ENCODE data around the gene CCDC51. TPM values are rescaled to one million over a fixed set of nuclear protein-coding genes. Genes with fewer than 3 reads are reported as not detected.
A peak's percentile ranks its signal among the peaks of the same experiment; 100 is the strongest.

CCDC51 gene, protein sequence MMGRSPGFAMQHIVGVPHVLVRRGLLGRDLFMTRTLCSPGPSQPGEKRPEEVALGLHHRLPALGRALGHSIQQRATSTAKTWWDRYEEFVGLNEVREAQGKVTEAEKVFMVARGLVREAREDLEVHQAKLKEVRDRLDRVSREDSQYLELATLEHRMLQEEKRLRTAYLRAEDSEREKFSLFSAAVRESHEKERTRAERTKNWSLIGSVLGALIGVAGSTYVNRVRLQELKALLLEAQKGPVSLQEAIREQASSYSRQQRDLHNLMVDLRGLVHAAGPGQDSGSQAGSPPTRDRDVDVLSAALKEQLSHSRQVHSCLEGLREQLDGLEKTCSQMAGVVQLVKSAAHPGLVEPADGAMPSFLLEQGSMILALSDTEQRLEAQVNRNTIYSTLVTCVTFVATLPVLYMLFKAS
- total RNA-seq (2016; rRNA removed; fragmentation: Illumina TruSeq; extraction: Trizol) (29.4 and 38.3 TPM in 2 replicates), polyA plus RNA-seq (2011; rRNA removed) (15.5 and 18.1 TPM in 2 replicates), polyA minus RNA-seq (2011; rRNA and poly(A)+ RNA removed; ENCODE audit: low replicate concordance) (11.3 and 25.4 TPM in 2 replicates), Bru-seq, nascent RNA (percentile 54 among the genes with signal in this experiment), BruChase-seq, experiment 1, labeled RNA remaining after a 6-hour chase (percentile 59 among the genes with signal in this experiment), BruChase-seq, experiment 2, labeled RNA remaining after a 2-hour chase (percentile 61 among the genes with signal in this experiment)
- 7.6 and 8.2 TPM in 2 replicates for total RNA-seq (2016; cell fraction: cytosol; rRNA removed; fragmentation: Illumina TruSeq; extraction: Trizol; ENCODE audit: low read depth)
- total RNA-seq (2016; cell fraction: insoluble cytoplasmic fraction; rRNA removed; fragmentation: Illumina TruSeq; extraction: Trizol): 33.5 and 38.7 TPM in 2 replicates
- total RNA-seq (2016; cell fraction: membrane; rRNA removed; fragmentation: Illumina TruSeq; extraction: Trizol): 12.2 and 12.5 TPM in 2 replicates
- 12.4 and 13.6 TPM in 2 replicates for total RNA-seq (2016; cell fraction: nucleus; rRNA removed; fragmentation: Illumina TruSeq; extraction: Trizol)
- polyA plus RNA-seq (2011; cell fraction: cytosol; rRNA removed): 16.8 and 19.2 TPM in 2 replicates
- polyA plus RNA-seq (2011; cell fraction: nucleus; rRNA removed): 6.5 and 8.5 TPM in 2 replicates
- 8.4 and 9.8 TPM in 2 replicates for polyA plus RNA-seq (2012)
- 3.9 and 4.9 TPM in 2 replicates for polyA plus RNA-seq (2016; cell fraction: cytosol; fragmentation: Illumina TruSeq; extraction: Trizol; ENCODE audit: low read depth)
- 29.3 and 29.9 TPM in 2 replicates for polyA plus RNA-seq (2016; cell fraction: insoluble cytoplasmic fraction; fragmentation: Illumina TruSeq; extraction: Trizol; ENCODE audit: low read depth)
- polyA plus RNA-seq (2016; cell fraction: membrane; fragmentation: Illumina TruSeq; extraction: Trizol; ENCODE audit: low read depth): 8.0 TPM in 2 replicates
- polyA plus RNA-seq (2016; cell fraction: nucleus; fragmentation: Illumina TruSeq; extraction: Trizol; ENCODE audit: insufficient read depth, low read depth): 16.3 and 19.0 TPM in 2 replicates
- 4.5 and 4.7 TPM in 2 replicates for polyA minus RNA-seq (2011; cell fraction: cytosol; rRNA and poly(A)+ RNA removed)
- polyA minus RNA-seq (2011; cell fraction: nucleus; rRNA and poly(A)+ RNA removed): 3.0 and 3.3 TPM in 2 replicates
- long read RNA-seq, experiment 1, transcript CCDC51-206 (4 exons, 1,461 nt): minor isoform, 5 of 49 reads
- long read RNA-seq, experiment 1, transcript CCDC51-201 (4 exons, 1,560 nt): major isoform, 16 of 49 reads
- long read RNA-seq, experiment 1, partial matches to known transcripts: 12 of 49 reads
- long read RNA-seq, experiment 1, other reads (novel, unspliced or antisense): 13 of 49 reads
- long read RNA-seq, experiment 2, transcript CCDC51-201 (4 exons, 1,560 nt): major isoform, 9 of 41 reads
- long read RNA-seq, experiment 2, partial matches to known transcripts: 17 of 41 reads
- long read RNA-seq, experiment 2, other reads (novel, unspliced or antisense): 11 of 41 reads

DNA sequence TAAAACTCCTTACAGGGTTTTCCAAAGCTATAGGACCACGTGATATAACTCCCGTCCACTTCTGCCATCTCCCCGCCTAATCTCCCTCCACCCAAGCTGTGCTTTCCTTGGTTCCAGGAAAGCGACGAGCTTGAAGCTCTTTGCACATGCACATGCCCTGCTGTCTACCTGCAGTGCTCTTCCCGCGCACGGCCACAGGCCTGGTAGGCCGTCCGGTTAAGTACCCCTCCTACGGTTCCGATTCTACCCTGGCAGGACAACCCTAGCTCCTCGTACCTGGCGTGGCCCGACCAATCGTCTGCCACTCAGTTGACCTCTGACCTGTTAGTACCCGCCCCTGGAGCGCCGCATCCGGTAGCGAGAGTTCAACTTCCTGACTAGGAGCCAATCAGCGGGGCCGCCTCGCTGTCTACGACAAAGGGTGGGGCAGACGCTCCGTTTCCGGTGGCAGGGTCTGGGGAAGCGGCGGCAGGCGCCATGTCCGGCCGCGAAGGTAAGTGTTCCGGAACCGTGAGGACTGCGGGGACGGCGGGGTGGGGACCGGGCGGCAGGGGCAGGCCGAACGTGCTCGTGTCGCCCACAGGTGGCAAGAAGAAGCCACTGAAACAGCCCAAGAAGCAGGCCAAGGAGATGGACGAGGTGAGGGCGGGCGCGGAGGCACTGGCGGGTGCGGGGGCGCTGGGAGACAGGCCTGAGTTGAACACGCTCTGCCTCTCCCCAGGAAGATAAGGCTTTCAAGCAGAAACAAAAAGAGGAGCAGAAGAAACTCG, at the start of gene CCDC51, which contains the start of gene TMA7:
CCDC51 (minus strand) TSS at position 300 of the 770 bp plus-strand sequence. CDS start 4,991 bp downstream, outside the sequence.
TMA7 (plus strand) TSS at position 438 of the 770 bp plus-strand sequence; CDS start at position 478, 40 bp downstream.
- ATAC-seq: peak; percentile 94
- no TSS peak for BruUV-seq (replicated peaks)
- FAIRE-seq: peak; percentile 91
- H3K36me3 ChIP-seq (replicated peaks in 1 of 2; ENCODE audit: control insufficient read depth in 1 of 2, insufficient read depth in 2 of 2, low read length in 2 of 2): peaks cover 2 to 9% of the 10 kb centered on the region in 2 experiments; a peak in 2 of 5 replicates
- WGBS (ENCODE audit: low lambda C conversion rate): 2% methylated on average over 21 of the region's 54 CpGs
- in situ Hi-C loops (cut with HindIII; ENCODE audit: extremely low pct_ligation_motif_present, low pct_unique_long_range_greater_than_20kb): loop anchor here (5.0 kb wide), 3 partner anchors 38 to 208 kb away; no protein-coding TSS in a partner anchor
- peak within 1 kb of the TSS; percentile 90 to 95 (median 93) for H3K4me3 ChIP-seq (replicated peaks in 1 of 3; ENCODE audit: insufficient read depth in 1 of 3, low read depth in 2 of 3, low read length in 3 of 3)
- peaks cover 52% of the 10 kb centered on the region for H3K4me1 ChIP-seq (ENCODE audit: insufficient read depth, low read length)
- peaks cover 26% of the 10 kb centered on the region for H3K79me2 ChIP-seq (ENCODE audit: insufficient read depth, low read length)
- peak within 1 kb of the TSS; percentile 86 for H2AFZ ChIP-seq (ENCODE audit: low read length)
- peak within 1 kb of the TSS; percentile 98 for H3K4me2 ChIP-seq (ENCODE audit: low read depth, low read length)
- peak within 1 kb of the TSS; percentile 94 for H3K9ac ChIP-seq (ENCODE audit: insufficient read depth, low read depth, low read length)
- H3K9me3 ChIP-seq (ENCODE audit: low read length): no peaks in the 10 kb centered on the region
- H3K27ac ChIP-seq (ENCODE audit: extremely low read length, insufficient read depth, low read length): peak within 1 kb of the TSS; percentile 73
- DNase-seq (ENCODE audit: low spot score): peak; percentile 96
- POLR2A ChIA-PET: interaction anchor here (0.6 to 5.8 kb wide), 37 partner anchors 9 to 681 kb away, joined by 3 to 120 read pairs (median 4); partner anchors contain the start of genes IP6K2, PFKFB4, PLXNB1 and SHISA5
- peaks cover 7% of the 10 kb centered on the region for H4K20me1 ChIP-seq (ENCODE audit: insufficient read depth, low read length)
- CTCF ChIA-PET (ENCODE audit: low intra/inter-chr PET ratio, low total read pairs): interaction anchor here (1.3 to 1.8 kb wide), 2 partner anchors 39 to 166 kb away, joined by 4 to 5 read pairs; no protein-coding TSS in a partner anchor
- H3K27me3 ChIP-seq (ENCODE audit: control insufficient read depth in 1 of 2, insufficient read depth in 2 of 2, low read length in 2 of 2): no peaks in the 10 kb centered on the region; a peak in 1 of 5 replicates
- intact Hi-C loops (cut with micrococcal nuclease; ENCODE audit: unreplicated experiment): loop anchor here (1.0 kb wide), 1 partner anchor 11 kb away; no protein-coding TSS in a partner anchor
- TF ChIP-seq TBX3 (IDR thresholded peaks at IDR 0.05; ENCODE audit: borderline replicate concordance) (no peak), ZNF12 (CRISPR knock-in tag; IDR thresholded peaks at IDR 0.05) (no peak), FOXC1 (CRISPR knock-in tag; IDR thresholded peaks at IDR 0.05; ENCODE audit: borderline replicate concordance) (0 out of 2 replicates have a peak, but pooled peaks have one; percentile 54), ZFP41 (CRISPR knock-in tag; IDR thresholded peaks at IDR 0.05; ENCODE audit: borderline replicate concordance) (no peak), PHF21A (CRISPR knock-in tag; IDR thresholded peaks at IDR 0.05) (peak; percentile 65), ZNF101 (CRISPR knock-in tag; IDR thresholded peaks at IDR 0.05; ENCODE audit: borderline replicate concordance, low read depth) (no peak), BRCA1 (CRISPR knock-in tag; IDR thresholded peaks at IDR 0.05) (no peak), KDM5B (CRISPR knock-in tag; IDR thresholded peaks at IDR 0.05; ENCODE audit: borderline replicate concordance) (peak; percentile 87), KLF13 (CRISPR knock-in tag; IDR thresholded peaks at IDR 0.05) (0 out of 2 replicates have a peak, but pooled peaks have one; percentile 60)
- TF ChIP-seq, protein P1, sequence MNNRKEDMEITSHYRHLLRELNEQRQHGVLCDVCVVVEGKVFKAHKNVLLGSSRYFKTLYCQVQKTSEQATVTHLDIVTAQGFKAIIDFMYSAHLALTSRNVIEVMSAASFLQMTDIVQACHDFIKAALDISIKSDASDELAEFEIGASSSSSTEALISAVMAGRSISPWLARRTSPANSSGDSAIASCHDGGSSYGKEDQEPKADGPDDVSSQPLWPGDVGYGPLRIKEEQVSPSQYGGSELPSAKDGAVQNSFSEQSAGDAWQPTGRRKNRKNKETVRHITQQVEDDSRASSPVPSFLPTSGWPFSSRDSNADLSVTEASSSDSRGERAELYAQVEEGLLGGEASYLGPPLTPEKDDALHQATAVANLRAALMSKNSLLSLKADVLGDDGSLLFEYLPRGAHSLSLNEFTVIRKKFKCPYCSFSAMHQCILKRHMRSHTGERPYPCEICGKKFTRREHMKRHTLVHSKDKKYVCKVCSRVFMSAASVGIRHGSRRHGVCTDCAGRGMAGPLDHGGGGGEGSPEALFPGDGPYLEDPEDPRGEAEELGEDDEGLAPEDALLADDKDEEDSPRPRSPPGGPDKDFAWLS (CRISPR knock-in tag; IDR thresholded peaks at IDR 0.05; ENCODE audit: borderline replicate concordance): no peak
- TF ChIP-seq, protein P2, sequence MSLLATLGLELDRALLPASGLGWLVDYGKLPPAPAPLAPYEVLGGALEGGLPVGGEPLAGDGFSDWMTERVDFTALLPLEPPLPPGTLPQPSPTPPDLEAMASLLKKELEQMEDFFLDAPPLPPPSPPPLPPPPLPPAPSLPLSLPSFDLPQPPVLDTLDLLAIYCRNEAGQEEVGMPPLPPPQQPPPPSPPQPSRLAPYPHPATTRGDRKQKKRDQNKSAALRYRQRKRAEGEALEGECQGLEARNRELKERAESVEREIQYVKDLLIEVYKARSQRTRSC (CRISPR knock-in tag; IDR thresholded peaks at IDR 0.05; ENCODE audit: low read depth): peak; percentile 60; the same call in 1 of the 2 replicates
- TF ChIP-seq, protein P3, sequence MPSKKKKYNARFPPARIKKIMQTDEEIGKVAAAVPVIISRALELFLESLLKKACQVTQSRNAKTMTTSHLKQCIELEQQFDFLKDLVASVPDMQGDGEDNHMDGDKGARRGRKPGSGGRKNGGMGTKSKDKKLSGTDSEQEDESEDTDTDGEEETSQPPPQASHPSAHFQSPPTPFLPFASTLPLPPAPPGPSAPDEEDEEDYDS (CRISPR knock-in tag; IDR thresholded peaks at IDR 0.05): peak; percentile 83

Data from HepG2 (cell line).